ENCODE results near the gene TMPRSS2.
"Not testable (repeated sequence)": the region's sequence is repeated elsewhere in the genome, so short reads cannot be mapped to it uniquely, and the experiment has no call there.

The TMPRSS2 gene

GRCh38 chr21:41425954-41426675, 81.8 kb downstream of the TMPRSS2 start, which contains the start of gene MX1:
MX1 (plus strand) TSS chr21:41426239; CDS start chr21:41432071, 5,832 bp downstream.
- DNase-seq (ENCODE audit: low read depth) = peak; percentile 77

DNA sequence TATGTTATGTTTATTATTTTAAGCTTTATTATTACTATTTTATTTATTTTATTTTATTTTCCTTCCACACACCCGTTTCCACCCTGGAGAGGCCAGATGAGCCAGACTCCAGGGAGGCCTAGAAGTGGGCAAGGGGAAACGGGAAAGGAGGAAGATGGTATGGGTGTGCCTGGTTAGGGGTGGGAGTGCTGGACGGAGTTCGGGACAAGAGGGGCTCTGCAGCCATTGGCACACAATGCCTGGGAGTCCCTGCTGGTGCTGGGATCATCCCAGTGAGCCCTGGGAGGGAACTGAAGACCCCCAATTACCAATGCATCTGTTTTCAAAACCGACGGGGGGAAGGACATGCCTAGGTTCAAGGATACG, 82.4 kb downstream of the TMPRSS2 start:
- no peak for DNase-seq (ENCODE audit: low read depth)

DNA sequence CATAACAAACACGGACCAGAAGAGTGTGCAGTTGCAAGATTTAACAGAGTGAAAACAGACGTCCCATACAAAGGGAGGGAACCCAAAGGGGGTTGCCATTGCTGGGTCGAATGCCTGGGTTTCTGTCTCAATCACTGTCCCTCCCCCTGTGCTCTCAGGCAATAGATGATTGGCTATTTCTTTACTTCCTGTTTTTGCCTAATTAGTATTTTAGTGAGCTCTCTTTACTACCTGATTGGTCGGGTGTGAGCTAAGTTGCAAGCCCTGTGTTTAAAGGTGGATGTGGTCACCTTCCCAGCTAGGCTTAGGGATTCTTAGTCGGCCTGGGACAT, 84.7 kb downstream of the TMPRSS2 start:
- not testable (repeated sequence) for DNase-seq (ENCODE audit: low read depth)

GRCh38 chr21:41422546-41423304, 85.2 kb downstream of the TMPRSS2 start:
- no peak for DNase-seq (ENCODE audit: low read depth)

DNA sequence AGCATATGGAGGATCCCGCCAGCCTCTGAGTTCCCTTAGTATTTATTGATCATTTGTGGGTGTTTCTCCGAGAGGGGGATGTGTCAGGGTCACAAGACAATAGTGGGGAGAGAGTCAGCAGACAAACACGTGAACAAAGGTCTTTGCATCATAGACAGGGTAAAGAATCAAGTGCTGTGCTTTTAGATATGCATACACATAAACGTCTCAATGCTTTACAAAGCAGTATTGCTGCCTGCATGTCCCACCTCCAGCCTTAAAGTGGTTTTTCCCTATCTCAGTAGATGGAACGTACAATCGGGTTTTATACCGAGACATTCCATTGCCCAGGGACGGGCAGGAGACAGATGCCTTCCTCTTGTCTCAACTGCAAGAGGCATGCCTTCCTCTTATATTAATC, 87.0 kb downstream of the TMPRSS2 start:
- not testable (repeated sequence) for DNase-seq (ENCODE audit: low read depth)

- peak; percentile 53 for DNase-seq (ENCODE audit: low read depth)
Observed at GRCh38 chr21:41419921-41420862, 87.8 kb downstream of the TMPRSS2 start.

DNA sequence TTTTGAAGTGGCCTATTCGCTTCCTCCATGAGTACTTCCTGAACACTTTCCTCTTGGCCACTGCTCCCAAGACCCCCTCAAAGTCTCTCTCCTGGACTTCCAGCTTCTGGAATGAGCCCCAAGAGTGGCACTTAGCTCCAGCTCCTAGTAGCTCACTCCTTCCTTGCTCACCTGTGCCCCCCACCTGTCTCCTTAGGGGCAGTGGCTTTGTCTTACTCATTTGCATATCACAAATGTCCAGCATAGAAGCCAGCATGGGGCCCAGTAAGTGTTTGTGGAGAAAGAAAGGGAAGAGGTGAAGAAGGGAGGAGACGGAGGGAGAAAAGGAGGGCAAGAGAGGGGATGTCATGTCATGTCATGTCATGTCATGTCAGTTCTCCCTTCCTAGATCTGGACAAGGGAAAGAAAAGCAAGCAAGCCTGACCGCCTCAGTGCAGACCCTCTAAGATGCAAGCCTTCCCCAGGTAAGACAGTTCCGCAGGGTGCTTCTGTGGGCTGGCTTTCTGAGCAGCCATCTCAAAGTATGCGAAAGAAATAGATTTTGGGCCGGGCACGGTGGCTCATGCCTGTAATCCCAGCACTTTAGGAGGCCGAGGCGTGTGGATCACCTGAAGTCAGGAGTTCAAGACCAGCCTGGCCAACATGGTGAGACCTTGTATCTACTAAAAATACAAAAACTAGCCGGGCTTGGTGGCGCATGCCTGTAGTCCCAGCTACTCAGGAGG, 88.8 kb downstream of the TMPRSS2 start:
- no peak for DNase-seq (ENCODE audit: low read depth)

DNA sequence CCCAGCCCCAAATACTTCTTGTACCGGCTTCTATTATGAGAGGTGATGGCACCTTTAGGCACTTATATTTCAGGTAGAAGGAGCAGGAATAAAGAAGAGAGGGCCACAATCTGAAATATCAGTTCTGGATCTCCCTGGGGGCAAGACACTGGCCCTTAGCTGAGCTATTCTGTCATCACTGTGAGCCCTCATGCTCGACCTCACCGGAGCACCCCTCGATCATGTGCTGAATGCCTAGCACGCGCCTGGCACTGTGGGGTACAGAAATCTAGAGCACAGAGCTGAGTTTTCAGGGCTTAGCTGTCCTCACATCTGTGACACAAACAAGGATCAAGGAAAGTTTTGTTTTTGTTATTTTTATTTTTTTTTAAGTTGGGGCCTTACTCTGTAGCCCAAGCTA, 89.6 kb downstream of the TMPRSS2 start:
- DNase-seq (ENCODE audit: low read depth) = no peak

GRCh38 chr21:41417505-41417904, 90.5 kb downstream of the TMPRSS2 start:
- not testable (repeated sequence) for DNase-seq (ENCODE audit: low read depth)
